ENCODE results near the gene NT5C1B.

The NT5C1B gene

DNA sequence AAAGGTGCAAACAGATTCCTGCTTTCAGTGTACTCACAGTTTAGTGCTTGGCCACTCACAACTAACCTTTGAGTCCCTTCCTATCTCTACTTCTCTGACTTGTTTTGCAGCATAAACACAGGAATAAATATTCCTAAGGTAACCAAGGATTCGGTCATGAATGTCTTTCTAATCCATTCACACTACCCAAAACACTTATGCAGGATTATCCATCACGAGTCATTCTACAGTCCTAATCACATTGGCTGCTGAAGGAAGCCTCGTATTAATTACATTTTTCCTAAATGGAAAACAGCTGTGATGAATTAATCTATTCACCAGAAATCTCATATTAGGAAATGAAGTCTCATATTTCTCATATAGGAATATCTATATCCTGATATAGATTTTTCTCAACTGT lies 45.2 kb downstream of the NT5C1B start:
- H3K9me3 ChIP-seq (ENCODE audit: low read length) = no peaks in the 10 kb centered on the region
- H3K36me3 ChIP-seq (ENCODE audit: insufficient read depth, low read length) = no peaks in the 10 kb centered on the region
- H3K4me3 ChIP-seq (ENCODE audit: low read depth, low read length, poor library complexity, severe bottlenecking) = no peak overlapping the region
- H2AFZ ChIP-seq (ENCODE audit: low read length) = no peak overlapping the region
- TF ChIP-seq, protein P1, sequence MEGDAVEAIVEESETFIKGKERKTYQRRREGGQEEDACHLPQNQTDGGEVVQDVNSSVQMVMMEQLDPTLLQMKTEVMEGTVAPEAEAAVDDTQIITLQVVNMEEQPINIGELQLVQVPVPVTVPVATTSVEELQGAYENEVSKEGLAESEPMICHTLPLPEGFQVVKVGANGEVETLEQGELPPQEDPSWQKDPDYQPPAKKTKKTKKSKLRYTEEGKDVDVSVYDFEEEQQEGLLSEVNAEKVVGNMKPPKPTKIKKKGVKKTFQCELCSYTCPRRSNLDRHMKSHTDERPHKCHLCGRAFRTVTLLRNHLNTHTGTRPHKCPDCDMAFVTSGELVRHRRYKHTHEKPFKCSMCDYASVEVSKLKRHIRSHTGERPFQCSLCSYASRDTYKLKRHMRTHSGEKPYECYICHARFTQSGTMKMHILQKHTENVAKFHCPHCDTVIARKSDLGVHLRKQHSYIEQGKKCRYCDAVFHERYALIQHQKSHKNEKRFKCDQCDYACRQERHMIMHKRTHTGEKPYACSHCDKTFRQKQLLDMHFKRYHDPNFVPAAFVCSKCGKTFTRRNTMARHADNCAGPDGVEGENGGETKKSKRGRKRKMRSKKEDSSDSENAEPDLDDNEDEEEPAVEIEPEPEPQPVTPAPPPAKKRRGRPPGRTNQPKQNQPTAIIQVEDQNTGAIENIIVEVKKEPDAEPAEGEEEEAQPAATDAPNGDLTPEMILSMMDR (IDR thresholded peaks at IDR 0.05; ENCODE audit: low read length) = no peak
- TF ChIP-seq EZH2 (IDR thresholded peaks at IDR 0.05; ENCODE audit: borderline replicate concordance, low read length) = no peak
- no peak overlapping the region for H3K4me2 ChIP-seq (ENCODE audit: low read length)
- H3K27me3 ChIP-seq (ENCODE audit: insufficient read depth, low read length) = no peaks in the 10 kb centered on the region
- no peaks in the 10 kb centered on the region for H3K9me2 ChIP-seq (ENCODE audit: low read depth, low read length)
- no peaks in the 10 kb centered on the region for H3K4me1 ChIP-seq (ENCODE audit: insufficient read depth, low read length, severe bottlenecking)
- H3K27ac ChIP-seq (ENCODE audit: low read depth, low read length, poor library complexity, severe bottlenecking) = no peak overlapping the region
- no peak overlapping the region for H3K9ac ChIP-seq (ENCODE audit: low read length)
- no peaks in the 10 kb centered on the region for H3F3A ChIP-seq (ENCODE audit: insufficient read depth, low read length)
- no peaks in the 10 kb centered on the region for H3K79me2 ChIP-seq (ENCODE audit: insufficient read depth, low read length)
- no peaks in the 10 kb centered on the region for H4K20me1 ChIP-seq (ENCODE audit: insufficient read depth, low read length)

DNA sequence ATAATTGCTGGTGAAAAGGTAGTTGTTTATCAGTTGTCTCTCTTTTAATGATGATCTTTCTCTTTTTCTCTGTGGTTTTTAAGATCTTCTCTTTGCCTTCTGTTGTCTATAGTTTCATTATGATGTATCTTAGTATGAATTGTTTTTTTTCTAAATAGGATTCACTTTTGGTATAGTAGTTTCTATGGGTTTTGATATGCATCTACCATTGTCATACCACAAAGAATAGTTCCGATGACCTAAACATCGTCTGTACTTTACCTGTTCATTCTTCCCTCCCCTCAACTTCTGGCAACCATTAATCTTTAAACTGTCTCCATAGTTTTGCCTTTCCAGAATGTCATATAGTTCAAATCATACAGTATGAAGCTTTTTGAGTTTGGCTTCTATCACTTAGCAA lies 48.5 kb downstream of the NT5C1B start:
- H3F3A ChIP-seq (ENCODE audit: insufficient read depth, low read length) = no peaks in the 10 kb centered on the region
- H3K9me2 ChIP-seq (ENCODE audit: low read depth, low read length) = no peaks in the 10 kb centered on the region
- no peak overlapping the region for H3K4me3 ChIP-seq (ENCODE audit: low read depth, low read length, poor library complexity, severe bottlenecking)
- H3K27ac ChIP-seq (ENCODE audit: low read depth, low read length, poor library complexity, severe bottlenecking) = no peak overlapping the region
- H3K9ac ChIP-seq (ENCODE audit: low read length) = no peak overlapping the region
- H2AFZ ChIP-seq (ENCODE audit: low read length) = no peak overlapping the region
- no peaks in the 10 kb centered on the region for H3K79me2 ChIP-seq (ENCODE audit: insufficient read depth, low read length)
- H3K4me1 ChIP-seq (ENCODE audit: insufficient read depth, low read length, severe bottlenecking) = no peaks in the 10 kb centered on the region
- H3K4me2 ChIP-seq (ENCODE audit: low read length) = no peak overlapping the region
- no peaks in the 10 kb centered on the region for H3K9me3 ChIP-seq (ENCODE audit: low read length)
- no peaks in the 10 kb centered on the region for H4K20me1 ChIP-seq (ENCODE audit: insufficient read depth, low read length)
- no peak for TF ChIP-seq EZH2 (IDR thresholded peaks at IDR 0.05; ENCODE audit: borderline replicate concordance, low read length)
- TF ChIP-seq, protein P1 (IDR thresholded peaks at IDR 0.05; ENCODE audit: low read length) = no peak
- H3K27me3 ChIP-seq (ENCODE audit: insufficient read depth, low read length) = no peaks in the 10 kb centered on the region
- no peaks in the 10 kb centered on the region for H3K36me3 ChIP-seq (ENCODE audit: insufficient read depth, low read length)

DNA sequence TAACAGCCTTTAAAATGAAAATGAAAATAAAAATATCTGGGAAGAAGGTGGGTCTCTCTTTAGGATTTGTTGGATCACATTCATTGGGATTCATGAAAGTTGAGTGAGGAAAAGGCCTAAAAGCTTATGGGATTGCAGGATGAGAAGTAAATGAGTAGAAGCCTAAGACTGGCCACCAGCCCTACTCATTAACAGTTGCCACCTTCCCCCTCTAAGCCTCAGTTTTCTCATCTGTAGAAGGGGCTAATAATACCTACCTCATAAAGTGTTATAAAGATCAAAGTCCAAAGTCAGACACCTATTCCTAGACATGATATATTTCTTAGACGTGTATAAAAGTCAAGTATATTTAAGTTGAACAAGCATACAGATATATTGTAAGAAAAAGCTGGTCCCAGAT lies 52.7 kb downstream of the NT5C1B start:
- Histone ChIP-seq H3F3A (ENCODE audit: insufficient read depth, low read length) (no peaks in the 10 kb centered on the region), H4K20me1 (ENCODE audit: insufficient read depth, low read length) (no peaks in the 10 kb centered on the region), H3K4me3 (ENCODE audit: low read depth, low read length, poor library complexity, severe bottlenecking) (no peak overlapping the region), H3K9me3 (ENCODE audit: low read length) (no peaks in the 10 kb centered on the region), H3K27ac (ENCODE audit: low read depth, low read length, poor library complexity, severe bottlenecking) (no peak overlapping the region), H3K9me2 (ENCODE audit: low read depth, low read length) (no peaks in the 10 kb centered on the region), H3K27me3 (ENCODE audit: insufficient read depth, low read length) (no peaks in the 10 kb centered on the region), H2AFZ (ENCODE audit: low read length) (no peak overlapping the region), H3K36me3 (ENCODE audit: insufficient read depth, low read length) (no peaks in the 10 kb centered on the region), H3K9ac (ENCODE audit: low read length) (no peak overlapping the region), H3K79me2 (ENCODE audit: insufficient read depth, low read length) (no peaks in the 10 kb centered on the region), H3K4me1 (ENCODE audit: insufficient read depth, low read length, severe bottlenecking) (no peaks in the 10 kb centered on the region), H3K4me2 (ENCODE audit: low read length) (no peak overlapping the region)
- TF ChIP-seq EZH2 (IDR thresholded peaks at IDR 0.05; ENCODE audit: borderline replicate concordance, low read length) = no peak
- TF ChIP-seq, protein P1 (IDR thresholded peaks at IDR 0.05; ENCODE audit: low read length) = no peak
